Neutrophil (primary cell): Measurements from ENCODE around the gene MYO7A.

Source experiments
- H3K27ac ChIP-seq: fragments of 200-600 bp; sonication (generic); 2 replicates; pipeline ENCODE4 v1.5.1; 2016; ENCODE audit warnings: mild to moderate bottlenecking, moderate library complexity
- H3K27me3 ChIP-seq: fragments of 200-600 bp; sonication (generic); 2 replicates; pipeline ENCODE4 v1.6.0; 2016; ENCODE audit warnings: mild to moderate bottlenecking
- H3K36me3 ChIP-seq: fragments of 200-600 bp; sonication (generic); 2 replicates; pipeline ENCODE4 v1.5.1; 2017
- H3K4me1 ChIP-seq, 2 experiments: fragments of 200-600 bp in 1 of 2; sonication (generic) in 1 of 2; 1 replicate in 1 of 2; 2 replicates in 1 of 2; pipeline versions ENCODE4 v1.5.1 to v1.6.1; 2013 to 2016; ENCODE audit warnings: low read depth in 1 of 2, low read length in 1 of 2, mild to moderate bottlenecking in 1 of 2, moderate library complexity in 1 of 2; ENCODE audit not compliant: control insufficient read depth in 1 of 2, insufficient read depth in 1 of 2
- H3K4me3 ChIP-seq, 2 experiments: fragments of 200-600 bp in 1 of 2; sonication (generic) in 1 of 2; 1 replicate in 1 of 2; 2 replicates in 1 of 2; pipeline ENCODE4 v1.5.1; 2013 to 2016; ENCODE audit warnings: low read depth in 1 of 2, low read length in 1 of 2, mild to moderate bottlenecking in 1 of 2, moderate library complexity in 1 of 2
- H3K9me3 ChIP-seq: fragments of 200-600 bp; sonication (generic); 2 replicates; pipeline ENCODE4 v1.5.1; 2016
- CTCF ChIP-seq: fragments of 200-600 bp; sonication (generic); IDR thresholded peaks from 2 replicates; pipeline ENCODE4 v1.5.1; 2016; ENCODE audit warnings: antibody characterized with exemption

Gene MYO7A

GRCh38 chr11:77102246-77103210 is 25.5 kb upstream of the MYO7A start, which contains the start of gene OMP:
TSS of gene OMP (plus strand) at chr11:77102840. CDS start at chr11:77102840, 0 bp downstream.
- no peaks in the 10 kb centered on the region for H3K4me1 ChIP-seq
- no peaks in the 10 kb centered on the region for H3K36me3 ChIP-seq
- no peak within 1 kb of the TSS for H3K27ac ChIP-seq
- H3K27me3 ChIP-seq = no peaks in the 10 kb centered on the region
- H3K9me3 ChIP-seq = no peaks in the 10 kb centered on the region
- H3K4me3 ChIP-seq = no peak within 1 kb of the TSS
- no peak for TF ChIP-seq CTCF

GRCh38 chr11:77103319-77103718 is 24.7 kb upstream of the MYO7A start:
- Histone ChIP-seq H3K4me1 (no peaks in the 10 kb centered on the region), H3K4me3 (no peak overlapping the region), H3K9me3 (no peaks in the 10 kb centered on the region), H3K27me3 (no peaks in the 10 kb centered on the region), H3K36me3 (no peaks in the 10 kb centered on the region), H3K27ac (no peak overlapping the region)
- TF ChIP-seq CTCF = no peak

GRCh38 chr11:77104727-77105126 is 23.3 kb upstream of the MYO7A start:
- Histone ChIP-seq H3K36me3 (no peaks in the 10 kb centered on the region), H3K9me3 (no peaks in the 10 kb centered on the region), H3K4me1 (no peaks in the 10 kb centered on the region), H3K27ac (no peak overlapping the region), H3K4me3 (no peak overlapping the region), H3K27me3 (no peaks in the 10 kb centered on the region)
- no peak for TF ChIP-seq CTCF

GRCh38 chr11:77106321-77106720 is 21.7 kb upstream of the MYO7A start:
- no peak for TF ChIP-seq CTCF
- H3K4me1 ChIP-seq = no peaks in the 10 kb centered on the region
- no peaks in the 10 kb centered on the region for H3K27me3 ChIP-seq
- H3K4me3 ChIP-seq = no peak overlapping the region
- no peaks in the 10 kb centered on the region for H3K9me3 ChIP-seq
- H3K27ac ChIP-seq = no peak overlapping the region
- no peaks in the 10 kb centered on the region for H3K36me3 ChIP-seq

- H3K36me3 ChIP-seq = no peaks in the 10 kb centered on the region
- TF ChIP-seq CTCF = no peak
- no peaks in the 10 kb centered on the region for H3K27me3 ChIP-seq
- H3K4me3 ChIP-seq = no peak overlapping the region
- H3K9me3 ChIP-seq = no peaks in the 10 kb centered on the region
- H3K4me1 ChIP-seq = no peaks in the 10 kb centered on the region
- H3K27ac ChIP-seq = no peak overlapping the region
Observed at GRCh38 chr11:77106759-77107158, 21.3 kb upstream of the MYO7A start.
